ENCODE data around the gene ZFHX2. TPM values are rescaled to one million over a fixed set of nuclear protein-coding genes. Genes with fewer than 3 reads are reported as not detected.

Gene ZFHX2
- total and polyA plus RNA-seq, 2 of the 13 experiments (the other 11 are each of a cell fraction or from before 2014, with no cell fraction given), result 0.17 to 0.44 TPM

GRCh38 chr14:23551266-23552028 is at the start of gene ZFHX2 (continued):
- TF ChIP-seq ZBTB10 (CRISPR knock-in tag; IDR thresholded peaks at IDR 0.05; ENCODE audit: borderline replicate concordance) (no peak), ZNF253 (CRISPR knock-in tag; IDR thresholded peaks at IDR 0.05; ENCODE audit: borderline replicate concordance) (no peak; the same call in 1 of the 2 replicates), HOMEZ (CRISPR knock-in tag; IDR thresholded peaks at IDR 0.05; ENCODE audit: low read depth) (no peak; the same call in none of the 2 replicates), NFIB (CRISPR knock-in tag; IDR thresholded peaks at IDR 0.05; ENCODE audit: borderline replicate concordance) (no peak), THRA (CRISPR knock-in tag; IDR thresholded peaks at IDR 0.05; ENCODE audit: borderline replicate concordance) (peak; percentile 65), NONO (IDR thresholded peaks at IDR 0.05) (no peak), NONO (CRISPR knock-in tag; conservative IDR thresholded peaks at IDR 0.05) (peak; percentile 97), CERS6 (CRISPR knock-in tag; IDR thresholded peaks at IDR 0.05) (no peak), LRRFIP1 (CRISPR knock-in tag; conservative IDR thresholded peaks at IDR 0.05) (no peak), ZNF557 (CRISPR knock-in tag; IDR thresholded peaks at IDR 0.05) (peak; percentile 83; the same call in 1 of the 2 replicates), MIXL1 (CRISPR knock-in tag; IDR thresholded peaks at IDR 0.05) (peak; percentile 39), SMARCC2 (IDR thresholded peaks at IDR 0.05) (no peak; the same call in 1 of the 2 replicates), HNRNPL (IDR thresholded peaks at IDR 0.05; ENCODE audit: low read depth, low read length) (0 out of 2 replicates have a peak, but pooled peaks have one; percentile 31), NFE2L1 (CRISPR knock-in tag; IDR thresholded peaks at IDR 0.05; ENCODE audit: borderline replicate concordance) (no peak; the same call in 1 of the 2 replicates), AGO2 (optimal IDR thresholded peaks at IDR 0.05; ENCODE audit: low read depth, low read length) (peak; percentile 82), ATM (IDR thresholded peaks at IDR 0.05; ENCODE audit: borderline replicate concordance) (no peak), HOXA5 (CRISPR knock-in tag; IDR thresholded peaks at IDR 0.05) (peak; percentile 72), ZNF451 (CRISPR knock-in tag; IDR thresholded peaks at IDR 0.05) (peak; percentile 46), ZNF720 (CRISPR knock-in tag; IDR thresholded peaks at IDR 0.05) (0 out of 2 replicates have a peak, but pooled peaks have one; percentile 42), DMAP1 (CRISPR knock-in tag; IDR thresholded peaks at IDR 0.05) (no peak; the same call in none of the 2 replicates)

Data from HepG2 (cell line).